Activated CD8-positive, alpha-beta memory T cell treated with anti-CD3 and anti-CD28 coated beads, Interleukin-2, amount 50 U/mL, for 4 hours (primary cell): ENCODE results near the gene ZNF573.

Experiments
- DNase-seq: peaks from one replicate; pipeline ENCODE4 v3.0.0-alpha.2; 2020

ZNF573 gene

DNA sequence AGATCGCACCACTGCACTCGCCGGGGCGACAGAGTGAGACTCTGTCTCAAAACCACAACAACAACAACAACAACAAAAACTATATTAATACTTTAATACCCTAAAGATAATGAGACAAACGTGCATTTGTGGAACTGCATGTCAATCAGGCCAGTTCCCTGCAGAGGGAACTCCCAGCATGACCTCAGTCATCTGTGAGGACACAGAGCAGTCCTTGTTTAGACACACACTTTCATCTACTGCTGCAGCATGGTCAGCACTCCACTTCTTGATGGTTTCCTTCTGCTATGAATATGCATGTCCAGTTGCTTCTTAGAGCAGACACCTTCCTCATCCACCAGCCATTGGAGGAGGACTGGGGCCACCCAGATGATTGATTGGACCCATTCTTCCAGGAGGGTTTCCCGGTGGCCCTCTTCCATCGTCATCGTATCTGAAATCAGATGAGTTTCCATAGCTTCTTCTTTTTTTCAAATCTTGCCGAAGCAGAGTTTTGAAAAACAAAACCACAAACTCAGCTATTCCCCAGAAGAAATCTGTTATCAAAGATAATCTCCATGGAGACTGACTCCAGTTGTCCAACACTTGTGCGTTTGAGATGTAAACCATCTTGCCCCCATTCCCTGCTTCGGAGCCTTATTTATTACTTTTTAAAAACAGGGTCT is 86.3 kb downstream of the ZNF573 start:
- DNase-seq = no peak

DNA sequence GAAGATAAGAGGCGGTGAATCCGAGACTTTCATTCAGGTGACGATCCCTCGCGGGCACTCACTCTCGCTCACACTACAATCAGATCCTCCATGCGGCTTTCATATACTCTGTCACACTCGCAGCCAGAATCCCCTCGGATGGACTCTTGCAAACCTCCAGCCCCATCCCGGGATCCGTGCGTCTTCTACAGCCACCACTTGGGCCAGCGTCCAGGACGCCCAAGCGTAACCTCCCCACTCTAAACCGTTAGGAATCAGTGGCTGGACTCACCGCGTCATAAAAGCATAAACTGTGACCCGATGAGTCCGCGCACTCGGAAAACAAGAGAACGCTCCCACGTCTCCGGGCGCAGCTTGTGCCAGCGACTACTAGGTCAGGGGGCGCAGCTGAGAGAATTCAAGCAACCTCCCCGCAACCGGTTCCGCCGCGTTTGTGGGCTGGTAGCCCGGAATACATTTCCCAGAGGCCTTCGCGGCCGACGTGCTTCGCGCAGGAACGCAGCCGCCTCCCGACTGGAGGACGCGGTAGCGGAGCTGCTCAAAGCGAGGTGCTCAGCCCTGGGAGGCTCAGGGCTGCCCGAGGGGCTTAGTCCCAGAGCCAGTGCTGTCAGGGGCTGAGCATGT is 87.4 kb downstream of the ZNF573 start:
- peak; percentile 79 for DNase-seq
